NOMO-1 (cell line): Measurements from ENCODE around the gene CDC25C.
A peak's percentile ranks its signal among the peaks of the same experiment; 100 is the strongest.
"Not testable (repeated sequence)": the region's sequence is repeated elsewhere in the genome, so short reads cannot be mapped to it uniquely, and the experiment has no call there.

Experiments used
- DNase-seq, 2 experiments: peaks; one replicate each; lab custom pipeline; 2025; ENCODE audit not compliant: unreplicated experiment in 2 of 2; lab: John Stamatoyannopoulos, UW

CDC25C gene

GRCh38 chr5:138349852-138350562, 18.4 kb upstream of the CDC25C start:
- no peak for DNase-seq

DNA sequence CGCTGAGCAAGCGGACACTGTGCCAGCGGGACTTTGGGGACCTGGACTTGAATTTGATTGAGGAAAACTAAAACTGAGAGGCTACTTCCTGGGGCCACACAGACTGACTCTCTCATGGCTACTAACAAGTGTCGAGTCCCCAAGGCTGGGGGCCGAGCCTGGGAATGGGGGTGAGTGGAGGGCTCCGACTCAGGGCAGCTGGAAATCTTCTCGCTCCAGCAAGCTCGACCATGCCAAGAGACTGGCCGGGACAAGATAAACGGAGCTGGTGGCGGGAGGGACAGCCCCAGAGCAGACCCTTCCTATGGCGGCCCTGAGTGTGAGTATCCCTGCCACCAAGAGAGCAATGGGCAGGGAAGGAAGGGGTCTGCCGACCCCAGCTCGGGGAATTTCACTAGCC, 15.3 kb upstream of the CDC25C start:
- DNase-seq = no peak

- DNase-seq = no peak
Observed at GRCh38 chr5:138344887-138345622, 13.5 kb upstream of the CDC25C start.

GRCh38 chr5:138340008-138340407, 8.4 kb upstream of the CDC25C start:
- DNase-seq = no peak

GRCh38 chr5:138339464-138339863, 7.9 kb upstream of the CDC25C start:
- DNase-seq = peak in 1 of 2 experiments; percentile 59

GRCh38 chr5:138339091-138339456, 7.5 kb upstream of the CDC25C start:
- peak in 1 of 2 experiments; percentile 25 for DNase-seq

DNA sequence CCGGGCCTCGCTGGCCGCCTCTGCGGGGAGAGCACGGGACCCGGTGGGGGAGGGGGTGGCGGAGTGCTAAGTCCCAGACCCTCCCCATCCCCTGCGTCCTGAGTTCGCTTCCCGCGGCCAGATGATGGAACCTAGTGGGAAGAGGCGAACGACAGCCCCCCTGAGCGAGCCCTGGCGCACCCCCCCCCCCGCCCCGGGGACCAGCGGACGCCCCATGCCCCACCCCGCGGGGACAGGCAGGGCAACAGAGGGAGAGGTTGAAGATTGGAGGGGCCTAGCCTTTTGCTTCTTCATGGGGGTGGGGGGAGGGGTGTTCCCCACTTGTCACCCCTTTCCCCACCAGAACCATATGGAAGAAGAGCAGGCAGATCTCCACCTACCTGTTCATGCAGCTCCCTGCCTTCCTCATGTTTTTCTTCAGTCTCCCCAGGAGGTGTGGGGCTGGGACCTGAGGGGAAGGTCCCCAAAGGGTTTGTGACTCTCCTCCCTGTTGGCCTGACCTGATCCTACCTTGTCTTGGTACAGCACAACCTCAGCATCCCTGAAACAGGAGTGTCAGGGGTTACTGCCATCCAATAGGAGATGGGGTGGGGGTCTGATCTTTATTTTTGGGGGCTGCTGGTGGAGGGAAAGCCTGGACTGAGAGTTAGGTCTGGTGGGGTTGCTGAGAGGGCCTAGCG, 6.9 kb upstream of the CDC25C start:
- peak in 1 of 2 experiments; percentile 32 for DNase-seq

DNA sequence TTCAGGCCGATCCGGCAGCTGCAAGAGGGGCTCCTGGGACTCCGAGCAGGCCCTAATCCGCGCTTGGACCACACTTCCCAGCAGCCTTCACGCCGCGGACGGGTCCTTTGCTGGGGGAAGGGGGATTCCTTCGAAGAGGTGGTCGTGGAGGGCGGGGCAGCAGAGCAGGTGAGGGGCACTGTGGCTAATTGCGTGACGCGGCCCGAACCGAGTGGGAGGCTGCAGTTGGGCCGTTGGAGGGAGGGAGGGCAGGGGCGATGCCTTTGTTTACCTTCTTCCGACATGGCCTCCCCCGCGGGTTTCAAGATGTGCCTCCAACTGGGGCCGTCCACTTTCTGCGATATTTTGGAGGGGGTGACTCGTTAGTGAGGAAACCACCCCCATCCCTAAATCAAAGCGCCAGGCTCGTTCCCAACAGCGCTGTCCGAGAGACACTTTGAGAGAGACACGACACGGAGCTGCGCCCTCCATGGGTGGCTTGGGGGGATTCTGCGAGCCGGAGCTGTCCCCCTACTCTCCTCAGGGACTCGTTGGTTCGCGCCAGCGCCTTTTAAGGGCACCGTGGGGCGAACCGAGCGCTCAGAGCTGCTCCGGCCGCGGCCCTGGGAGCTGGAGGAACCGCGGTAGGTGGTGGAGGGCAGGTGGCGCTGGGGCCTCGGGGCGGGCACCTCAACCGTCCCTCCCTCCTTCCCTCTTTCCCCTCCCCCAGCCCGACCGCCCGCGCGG, 6.2 kb upstream of the CDC25C start, which contains the start of gene FAM53C:
Gene FAM53C (plus strand): TSS at position 582 of the 726 bp plus-strand sequence. CDS start 3,070 bp downstream, outside the sequence.
- DNase-seq = peak; percentile 89 to 92

GRCh38 chr5:138336952-138337684, 5.5 kb upstream of the CDC25C start:
- DNase-seq = peak in 1 of 2 experiments; percentile 92

GRCh38 chr5:138334867-138335447, 3.4 kb upstream of the CDC25C start:
- no peak for DNase-seq

- DNase-seq = no peak
Observed at GRCh38 chr5:138330813-138331448, 673 bp downstream of the CDC25C start.

DNA sequence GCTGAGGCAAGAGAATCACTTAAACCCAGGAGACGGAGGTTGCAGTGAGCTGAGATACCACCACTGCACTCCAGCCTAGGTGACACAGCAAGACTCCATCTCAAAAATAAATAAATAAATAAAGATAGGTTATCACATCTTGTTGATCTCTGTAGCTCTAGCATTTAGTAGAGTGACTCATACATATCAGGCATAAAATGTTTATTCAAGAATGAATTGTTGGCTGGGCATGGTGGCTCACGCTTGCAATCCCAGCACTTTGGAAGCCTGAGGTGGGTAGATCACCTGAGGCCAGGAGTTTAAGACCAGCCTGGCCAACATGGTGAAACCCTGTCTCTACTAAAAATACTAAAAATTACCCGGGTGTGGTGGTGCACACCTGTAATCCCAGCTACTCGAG, 13.4 kb downstream of the CDC25C start:
- DNase-seq = not testable (repeated sequence)

- no peak for DNase-seq
Observed at GRCh38 chr5:138316355-138316754, 15.2 kb downstream of the CDC25C start.

DNA sequence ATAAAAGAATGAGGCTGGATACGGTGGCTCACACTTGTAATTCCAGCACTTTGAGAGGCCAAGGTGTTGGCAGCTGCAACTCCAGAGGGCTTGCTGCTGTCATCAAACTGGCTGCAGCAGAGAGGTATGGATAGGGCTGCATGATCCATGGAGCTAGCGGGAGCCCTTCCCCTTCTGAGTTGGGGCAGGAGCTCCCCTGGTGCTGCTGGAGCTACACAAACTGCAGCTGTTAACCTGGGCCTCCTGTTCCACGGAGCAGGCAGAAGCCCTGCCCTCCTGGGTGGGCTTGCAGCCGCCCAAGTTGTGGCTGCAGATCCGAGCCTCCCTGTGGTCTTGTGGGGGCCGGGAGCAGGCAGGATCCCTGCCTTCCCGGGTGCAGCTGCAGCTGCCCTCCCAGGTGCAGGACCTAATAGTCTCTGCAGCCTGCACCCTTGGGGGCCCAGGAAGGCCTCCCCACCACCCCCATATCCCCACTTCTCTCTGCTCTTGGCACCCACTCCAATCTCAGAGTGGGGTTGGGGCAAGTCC, 15.8 kb downstream of the CDC25C start:
- no peak for DNase-seq

DNA sequence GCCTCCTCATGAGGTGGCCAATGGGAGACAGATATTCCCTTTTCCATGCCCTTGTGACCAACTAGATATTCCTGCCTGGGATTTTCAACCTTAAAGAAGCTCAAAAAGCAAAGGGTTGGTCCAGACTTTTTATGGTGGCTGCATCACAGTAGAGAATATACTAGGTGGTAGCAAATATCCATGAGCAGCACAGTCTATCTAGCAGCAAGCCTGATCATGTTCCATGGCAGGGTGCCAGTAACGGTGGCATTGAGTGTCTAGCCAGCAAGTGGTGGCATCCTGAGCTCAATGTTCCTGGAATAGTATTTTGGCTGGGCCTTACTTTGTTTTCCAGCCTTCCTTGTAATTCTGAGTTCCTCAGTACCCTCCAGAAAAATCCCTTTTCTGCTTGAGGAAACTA, 25.8 kb downstream of the CDC25C start:
- no peak for DNase-seq

DNA sequence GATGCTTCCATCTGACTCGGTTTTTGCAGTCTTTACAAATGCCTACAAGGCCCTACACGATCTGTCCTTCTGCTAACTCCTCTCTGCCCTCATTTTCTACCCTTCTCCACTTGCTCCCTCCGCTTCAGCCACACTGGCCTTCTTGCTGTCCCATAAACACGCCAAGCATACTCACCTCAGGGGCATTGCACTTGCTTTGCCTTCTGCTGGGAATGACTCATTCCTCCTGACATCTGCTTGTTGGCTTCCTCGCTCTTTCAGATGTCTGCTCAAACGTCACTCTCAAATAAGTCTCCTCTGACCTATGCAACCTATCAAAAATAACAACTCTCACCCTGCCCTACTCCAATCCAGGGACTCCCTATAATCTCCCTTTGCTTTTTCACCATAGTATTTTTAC, 28.2 kb downstream of the CDC25C start:
- DNase-seq = no peak

DNA sequence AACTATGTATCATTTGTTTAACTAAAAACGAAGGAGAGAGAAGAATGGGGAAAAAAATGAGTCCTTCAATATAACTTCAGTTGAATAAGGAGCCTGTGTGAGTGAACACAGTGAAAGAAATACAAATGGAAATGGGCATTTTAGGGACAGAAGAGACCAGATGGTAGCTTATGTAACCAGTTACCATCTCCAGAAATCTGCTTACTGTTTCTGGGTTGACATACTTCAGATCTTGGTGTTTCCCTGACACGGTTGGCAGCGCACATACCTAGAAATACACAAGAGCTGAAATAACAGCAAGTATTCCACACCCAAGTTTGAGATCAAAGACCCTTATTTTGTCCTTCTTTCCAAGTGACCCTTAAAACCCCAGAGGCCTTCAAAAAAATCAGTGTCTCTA, 42.3 kb downstream of the CDC25C start:
- no peak for DNase-seq

- peak; percentile 10 to 60 for DNase-seq
Observed at GRCh38 chr5:138287246-138287645, 44.4 kb downstream of the CDC25C start.
